GM12878 (cell line): ENCODE data around the gene DNAJC18. TPM values are rescaled to one million over a fixed set of nuclear protein-coding genes. Genes with fewer than 3 reads are reported as not detected.

ENCODE experiments used
- BCL3 ChIP-seq: IDR thresholded peaks from 2 replicates; pipeline ENCODE4 v1.6.1; 2011; ENCODE audit warnings: borderline replicate concordance, low read depth, mild to moderate bottlenecking, moderate library complexity, low read length; ENCODE audit not compliant: insufficient read depth, poor library complexity, severe bottlenecking
- CHD2 ChIP-seq: IDR thresholded peaks from 2 replicates; pipeline ENCODE4 v1.6.1; 2011; ENCODE audit warnings: low read depth, low read length, improper control_type of control experiment, borderline replicate concordance
- CREB1 ChIP-seq: IDR thresholded peaks from 2 replicates; pipeline ENCODE4 v1.6.1; 2012; ENCODE audit warnings: low read depth, mild to moderate bottlenecking, inconsistent platforms
- DPF2 ChIP-seq: fragments of 450-650 bp; IDR thresholded peaks from 2 replicates; pipeline ENCODE4 v1.6.1; 2017; ENCODE audit warnings: mild to moderate bottlenecking
- FOXK2 ChIP-seq: fragments of 450-650 bp; IDR thresholded peaks from 2 replicates; pipeline ENCODE4 v1.6.1; 2017; ENCODE audit warnings: mild to moderate bottlenecking, moderate library complexity
- FOXM1 ChIP-seq: IDR thresholded peaks from 2 replicates; pipeline ENCODE4 v1.6.1; 2012; ENCODE audit warnings: low read depth, mild to moderate bottlenecking, inconsistent platforms, low read length, moderate library complexity
- IKZF1 ChIP-seq: fragments of 450-650 bp; conservative IDR thresholded peaks from 2 replicates; pipeline ENCODE4 v1.6.1; 2017; ENCODE audit warnings: antibody characterized with exemption, mild to moderate bottlenecking
- KLF5 ChIP-seq: fragments of 450-650 bp; IDR thresholded peaks from 2 replicates; pipeline ENCODE4 v1.6.1; 2014; ENCODE audit warnings: mild to moderate bottlenecking; ENCODE audit not compliant: partially characterized antibody
- MEF2A ChIP-seq: IDR thresholded peaks from 2 replicates; pipeline ENCODE4 v1.6.1; 2011; ENCODE audit warnings: low read depth, mild to moderate bottlenecking, low read length, moderate library complexity; ENCODE audit not compliant: insufficient read depth
- MYB ChIP-seq: fragments of 150-350 bp; IDR thresholded peaks from 2 replicates; pipeline ENCODE4 v1.6.1; 2014; ENCODE audit warnings: mild to moderate bottlenecking, low read depth, low read length, borderline replicate concordance
- NR2F1 ChIP-seq: fragments of 450-650 bp; conservative IDR thresholded peaks from 2 replicates; pipeline ENCODE4 v1.6.1; 2017; ENCODE audit warnings: mild to moderate bottlenecking
- RAD21 ChIP-seq: IDR thresholded peaks from 2 replicates; pipeline ENCODE4 v1.6.1; 2011; ENCODE audit warnings: mild to moderate bottlenecking, low read depth, low read length, moderate library complexity; ENCODE audit not compliant: insufficient read depth
- RB1 ChIP-seq: fragments of 450-650 bp; formaldehyde crosslinking; IDR thresholded peaks from 2 replicates; pipeline ENCODE4 v1.6.1; 2017; ENCODE audit warnings: mild to moderate bottlenecking, borderline replicate concordance
- SMAD5 ChIP-seq: IDR thresholded peaks from 2 replicates; pipeline ENCODE4 v1.6.1; 2016; ENCODE audit warnings: antibody characterized with exemption, low read depth
- SP1 ChIP-seq: IDR thresholded peaks from one replicate; pipeline ENCODE4 v1.6.1; 2011; ENCODE audit warnings: low read depth, low read length
- ZNF207 ChIP-seq: fragments of 450-650 bp; IDR thresholded peaks from 2 replicates; pipeline ENCODE4 v1.6.1; 2014; ENCODE audit warnings: antibody characterized with exemption, mild to moderate bottlenecking, borderline replicate concordance
- polyA plus RNA-seq, 11 experiments: library from polyadenylated mRNA; depleted of rRNA in 4 of 11; unstranded in 6 of 11; stranded (reverse) in 5 of 11; fragments of >200 nt; fragmentation: Nextera tagmentation in 4 of 11; fragmentation: Illumina TruSeq in 1 of 11; extraction: Ambion mirVana in 4 of 11; extraction: Trizol in 1 of 11; gene quantifications; 1 replicate in 1 of 11; 2 replicates in 10 of 11; pipeline versions ENCODE4 v1.2.1 to v1.2.3, GENCODE V29; 2011 to 2016; ENCODE audit warnings: inconsistent platforms in 2 of 11, missing spikeins in 2 of 11, low read depth in 1 of 11
- total RNA-seq, 4 experiments: library from RNA; depleted of rRNA in 3 of 4; stranded (reverse); fragments of >200 nt in 3 of 4; fragmentation: Illumina TruSeq in 1 of 4; extraction: Trizol in 1 of 4; gene quantifications; 2 replicates each; pipeline versions ENCODE4 v1.2.1 to v1.2.3, GENCODE V29; 2013 to 2021
- TF ChIP-seq, protein P1 (sequence below): IDR thresholded peaks from 2 replicates; pipeline ENCODE4 v1.6.1; 2012; ENCODE audit warnings: low read depth, low read length, improper control_type of control experiment
- TF ChIP-seq, protein P2 (sequence below): IDR thresholded peaks from 2 replicates; pipeline ENCODE4 v1.6.1; 2012; ENCODE audit warnings: improper control_type of control experiment, low read depth, low read length; ENCODE audit not compliant: insufficient replicate concordance
- TF ChIP-seq, protein P3 (sequence below): fragments of 450-650 bp; IDR thresholded peaks from 2 replicates; pipeline ENCODE4 v1.6.1; 2017; ENCODE audit warnings: borderline replicate concordance

DNAJC18 gene
- total and polyA plus RNA-seq, 10 of the 15 experiments (the other 5 are each of a cell fraction or from before 2014, with no cell fraction given), result 6.4 to 26.7 (median 17.7) TPM

GRCh38 chr5:139388198-139388821, 51.0 kb downstream of the DNAJC18 start (continued):
- TF ChIP-seq CREB1 (no peak), FOXK2 (no peak), KLF5 (no peak), MYB (peak; percentile 86), CHD2 (peak; percentile 88), FOXM1 (no peak), SMAD5 (0 out of 2 replicates have a peak, but pooled peaks have one; percentile 52), RB1 (peak; percentile 48; the same call in 1 of the 2 replicates), ZNF207 (no peak), MEF2A (no peak), NR2F1 (peak; percentile 63), RAD21 (no peak), IKZF1 (peak; percentile 72), SP1 (no peak), BCL3 (no peak), DPF2 (no peak)
- TF ChIP-seq, protein P1, sequence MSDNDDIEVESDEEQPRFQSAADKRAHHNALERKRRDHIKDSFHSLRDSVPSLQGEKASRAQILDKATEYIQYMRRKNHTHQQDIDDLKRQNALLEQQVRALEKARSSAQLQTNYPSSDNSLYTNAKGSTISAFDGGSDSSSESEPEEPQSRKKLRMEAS, result no peak
- TF ChIP-seq, protein P2, sequence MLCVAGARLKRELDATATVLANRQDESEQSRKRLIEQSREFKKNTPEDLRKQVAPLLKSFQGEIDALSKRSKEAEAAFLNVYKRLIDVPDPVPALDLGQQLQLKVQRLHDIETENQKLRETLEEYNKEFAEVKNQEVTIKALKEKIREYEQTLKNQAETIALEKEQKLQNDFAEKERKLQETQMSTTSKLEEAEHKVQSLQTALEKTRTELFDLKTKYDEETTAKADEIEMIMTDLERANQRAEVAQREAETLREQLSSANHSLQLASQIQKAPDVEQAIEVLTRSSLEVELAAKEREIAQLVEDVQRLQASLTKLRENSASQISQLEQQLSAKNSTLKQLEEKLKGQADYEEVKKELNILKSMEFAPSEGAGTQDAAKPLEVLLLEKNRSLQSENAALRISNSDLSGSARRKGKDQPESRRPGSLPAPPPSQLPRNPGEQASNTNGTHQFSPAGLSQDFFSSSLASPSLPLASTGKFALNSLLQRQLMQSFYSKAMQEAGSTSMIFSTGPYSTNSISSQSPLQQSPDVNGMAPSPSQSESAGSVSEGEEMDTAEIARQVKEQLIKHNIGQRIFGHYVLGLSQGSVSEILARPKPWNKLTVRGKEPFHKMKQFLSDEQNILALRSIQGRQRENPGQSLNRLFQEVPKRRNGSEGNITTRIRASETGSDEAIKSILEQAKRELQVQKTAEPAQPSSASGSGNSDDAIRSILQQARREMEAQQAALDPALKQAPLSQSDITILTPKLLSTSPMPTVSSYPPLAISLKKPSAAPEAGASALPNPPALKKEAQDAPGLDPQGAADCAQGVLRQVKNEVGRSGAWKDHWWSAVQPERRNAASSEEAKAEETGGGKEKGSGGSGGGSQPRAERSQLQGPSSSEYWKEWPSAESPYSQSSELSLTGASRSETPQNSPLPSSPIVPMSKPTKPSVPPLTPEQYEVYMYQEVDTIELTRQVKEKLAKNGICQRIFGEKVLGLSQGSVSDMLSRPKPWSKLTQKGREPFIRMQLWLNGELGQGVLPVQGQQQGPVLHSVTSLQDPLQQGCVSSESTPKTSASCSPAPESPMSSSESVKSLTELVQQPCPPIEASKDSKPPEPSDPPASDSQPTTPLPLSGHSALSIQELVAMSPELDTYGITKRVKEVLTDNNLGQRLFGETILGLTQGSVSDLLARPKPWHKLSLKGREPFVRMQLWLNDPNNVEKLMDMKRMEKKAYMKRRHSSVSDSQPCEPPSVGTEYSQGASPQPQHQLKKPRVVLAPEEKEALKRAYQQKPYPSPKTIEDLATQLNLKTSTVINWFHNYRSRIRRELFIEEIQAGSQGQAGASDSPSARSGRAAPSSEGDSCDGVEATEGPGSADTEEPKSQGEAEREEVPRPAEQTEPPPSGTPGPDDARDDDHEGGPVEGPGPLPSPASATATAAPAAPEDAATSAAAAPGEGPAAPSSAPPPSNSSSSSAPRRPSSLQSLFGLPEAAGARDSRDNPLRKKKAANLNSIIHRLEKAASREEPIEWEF, result no peak
- TF ChIP-seq, protein P3, sequence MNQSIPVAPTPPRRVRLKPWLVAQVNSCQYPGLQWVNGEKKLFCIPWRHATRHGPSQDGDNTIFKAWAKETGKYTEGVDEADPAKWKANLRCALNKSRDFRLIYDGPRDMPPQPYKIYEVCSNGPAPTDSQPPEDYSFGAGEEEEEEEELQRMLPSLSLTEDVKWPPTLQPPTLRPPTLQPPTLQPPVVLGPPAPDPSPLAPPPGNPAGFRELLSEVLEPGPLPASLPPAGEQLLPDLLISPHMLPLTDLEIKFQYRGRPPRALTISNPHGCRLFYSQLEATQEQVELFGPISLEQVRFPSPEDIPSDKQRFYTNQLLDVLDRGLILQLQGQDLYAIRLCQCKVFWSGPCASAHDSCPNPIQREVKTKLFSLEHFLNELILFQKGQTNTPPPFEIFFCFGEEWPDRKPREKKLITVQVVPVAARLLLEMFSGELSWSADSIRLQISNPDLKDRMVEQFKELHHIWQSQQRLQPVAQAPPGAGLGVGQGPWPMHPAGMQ, result no peak
